Psoas muscle (tissue), 8 donors: ENCODE results near the gene PUS3. TPM values are rescaled to one million over a fixed set of nuclear protein-coding genes. Genes with fewer than 3 reads are reported as not detected.
A peak's percentile ranks its signal among the peaks of the same experiment; 100 is the strongest.

Source experiments
- ATAC-seq, 4 donors: fragments of 200-7000 bp; cut with Tn5 transposase; one replicate each; pipeline ENCODE4 v1.9.1; 2020; ENCODE audit warnings: moderate library complexity in 3 of 4, mild to moderate bottlenecking in 2 of 4
- DNase-seq, 2 donors: peaks; one replicate each; pipeline ENCODE4 v3.0.0-alpha.2; 2020
- H3K27ac ChIP-seq: fragments of 200-600 bp; one replicate; pipeline ENCODE4 v1.8.0; 2022
- H3K27me3 ChIP-seq, 3 donors: fragments of 200-600 bp in 1 of 3; one replicate each; pipeline versions ENCODE4 v1.6.1 to v1.8.0; 2013 to 2022; ENCODE audit warnings: low read length in 2 of 3, mild to moderate bottlenecking in 2 of 3, moderate library complexity in 1 of 3; ENCODE audit not compliant: insufficient read depth in 3 of 3
- H3K36me3 ChIP-seq, 2 donors: fragments of 200-600 bp in 1 of 2; one replicate each; pipeline versions ENCODE4 v1.6.1 to v1.8.0; 2013 to 2022; ENCODE audit warnings: low read depth in 1 of 2, mild to moderate bottlenecking in 1 of 2, moderate library complexity in 1 of 2; ENCODE audit not compliant: insufficient read depth in 1 of 2
- H3K4me1 ChIP-seq: fragments of 200-600 bp; one replicate; pipeline ENCODE4 v1.8.0; 2022
- H3K4me3 ChIP-seq: fragments of 200-600 bp; one replicate; pipeline ENCODE4 v1.8.0; 2022; ENCODE audit warnings: mild to moderate bottlenecking
- H3K9me3 ChIP-seq: fragments of 200-600 bp; one replicate; pipeline ENCODE4 v1.8.0; 2022
- CTCF ChIP-seq: fragments of 200-600 bp; IDR thresholded peaks from one replicate; pipeline ENCODE4 v1.8.0; 2022; ENCODE audit warnings: antibody characterized with exemption
- WGBS, 3 donors: extraction: QIAGEN DNeasy Blood & Tissue Kit; methylation state at CpG; one replicate each; pipeline versions ENCODE4 v1.1.6 to v1.1.7; 2013; 5-methylcytosine and 5-hydroxymethylcytosine counted together
- intact Hi-C, 2 donors: fragments of 100-400 bp; cut with DNase I; formaldehyde crosslinking; loops; one replicate each; pipeline versions ENCODE4 v1.11.0 to v1.14.2; 2022
- polyA plus RNA-seq, 3 donors: library from polyadenylated mRNA; stranded (reverse); fragments of 200-250 nt; gene quantifications; one replicate each; pipeline ENCODE4 v1.2.3, GENCODE V29; 2013
- total RNA-seq, 4 donors: library from RNA; stranded (reverse); fragmentation: NEBNext Ultra II Directional in 2 of 4; extraction: Animal tissue kit (Norgen Biotek cat#: 25700) in 2 of 4; gene quantifications; one replicate each; pipeline versions ENCODE4 v1.2.1 to v1.2.4, GENCODE V29; 2021 to 2023
- donor health status: healthy with polysubstance abuse.
- donor health status: DM: no; HTN: no; CAD: no; lungs with moderate emphysema.
- donor health status: Bipolar disorder and iron deficiency.
- donor health status: healthy.
- donor health status: DM: yes; HTN: yes; CAD: no.
- donor health status: DM: no; HTN: no; CAD: no.
- donor health status: DM: no; HTN: no; CAD: no.
- donor health status: DM: yes; HTN: yes; CAD: no.

PUS3 gene
- total and polyA plus RNA-seq, 7 donors, result 9.0 to 17.5 (median 16.1) TPM

- 88 to 97% (median 89%) methylated on average over 9 of the region's 9 CpGs for WGBS, 3 donors
- Histone ChIP-seq H3K4me1 (no peaks in the 10 kb centered on the region), H3K27ac (no peak overlapping the region), H3K36me3 (no peaks in the 10 kb centered on the region), H3K4me3 (no peak overlapping the region), H3K9me3 (no peaks in the 10 kb centered on the region), H3K27me3 (no peaks in the 10 kb centered on the region)
- DNase-seq (no peak), ATAC-seq (no peak)
- intact Hi-C loops, result loop anchor here (1.0 to 10.0 kb wide), 4 partner anchors 35 to 248 kb away; partner anchors contain the start of gene CDON (in 1 of the 2)
- TF ChIP-seq CTCF, result no peak
Observed at GRCh38 chr11:125943661-125944349, 40.8 kb upstream of the PUS3 start.

GRCh38 chr11:125942771-125943428 lies 39.9 kb upstream of the PUS3 start:
- intact Hi-C loops, result loop anchor here (1.0 to 10.0 kb wide), 5 partner anchors 36 to 251 kb away; partner anchors contain the start of gene CDON (in 1 of the 2)
- ATAC-seq (no peak), DNase-seq (no peak)
- Histone ChIP-seq H3K27me3 (no peaks in the 10 kb centered on the region), H3K4me3 (no peak overlapping the region), H3K27ac (no peak overlapping the region), H3K36me3 (no peaks in the 10 kb centered on the region), H3K4me1 (no peaks in the 10 kb centered on the region), H3K9me3 (no peaks in the 10 kb centered on the region)
- no peak for TF ChIP-seq CTCF
- 95 to 96% (median 95%) methylated on average over 12 of the region's 12 CpGs for WGBS, 3 donors

- WGBS, 3 donors, result 12 to 16% (median 12%) methylated on average over 20 of the region's 20 CpGs
- intact Hi-C loops, result loop anchor here (1.0 to 10.0 kb wide), 4 partner anchors 123 to 252 kb away; partner anchors contain the start of gene CDON (in 1 of the 2)
- TF ChIP-seq CTCF, result peak; percentile 67
- no peak overlapping the region for H3K27ac ChIP-seq
- H3K4me1 ChIP-seq, result no peaks in the 10 kb centered on the region
- ATAC-seq (peak; percentile 72 to 92 (median 78)), DNase-seq (peak; percentile 54 to 74)
- no peaks in the 10 kb centered on the region for H3K27me3 ChIP-seq
- H3K36me3 ChIP-seq, result no peaks in the 10 kb centered on the region
- no peak overlapping the region for H3K4me3 ChIP-seq
- H3K9me3 ChIP-seq, result no peaks in the 10 kb centered on the region
Observed at GRCh38 chr11:125941619-125942611, 38.9 kb upstream of the PUS3 start.

GRCh38 chr11:125941267-125941618 lies 38.2 kb upstream of the PUS3 start:
- 74 to 75% (median 75%) methylated on average over 4 of the region's 4 CpGs for WGBS, 3 donors
- TF ChIP-seq CTCF, result no peak
- no peaks in the 10 kb centered on the region for H3K4me1 ChIP-seq
- intact Hi-C loops, result loop anchor here (5.0 to 10.0 kb wide), 3 partner anchors 124 to 251 kb away; partner anchors contain the start of gene CDON (in 1 of the 2)
- ATAC-seq (peak in 1 of 4 donors; percentile 21), DNase-seq (no peak)
- H3K9me3 ChIP-seq, result no peaks in the 10 kb centered on the region
- no peak overlapping the region for H3K27ac ChIP-seq
- no peaks in the 10 kb centered on the region for H3K27me3 ChIP-seq
- H3K4me3 ChIP-seq, result no peak overlapping the region
- no peaks in the 10 kb centered on the region for H3K36me3 ChIP-seq
